HepG2 (cell line): ENCODE data around the gene MAP4K3.

Experiments
- ARID2 ChIP-seq: sonication (generic); formaldehyde crosslinking; IDR thresholded peaks from 2 replicates; pipeline ENCODE4 v1.8.1; 2022; ENCODE audit warnings: mild to moderate bottlenecking, missing genetic modification reagents, borderline replicate concordance
- ARID3A ChIP-seq: IDR thresholded peaks from 2 replicates; pipeline ENCODE4 v1.6.1; 2012; ENCODE audit warnings: low read depth, low read length, improper control_type of control experiment
- CTCF ChIP-seq: sonication (generic); formaldehyde crosslinking; IDR thresholded peaks from 2 replicates; pipeline ENCODE4 v1.5.0; 2020; ENCODE audit warnings: mild to moderate bottlenecking, missing genetic modification reagents, moderate library complexity
- EED ChIP-seq: sonication (generic); formaldehyde crosslinking; IDR thresholded peaks from 2 replicates; pipeline ENCODE4 v1.5.0; 2020; ENCODE audit warnings: mild to moderate bottlenecking, missing genetic modification reagents
- EP300 ChIP-seq, 3 experiments: sonication (generic) in 1 of 3; formaldehyde crosslinking in 1 of 3; IDR thresholded peaks; 2 replicates each; pipeline versions ENCODE4 v1.5.1 to v1.6.1; 2011 to 2020; ENCODE audit warnings: low read depth in 2 of 3, low read length in 2 of 3, borderline replicate concordance in 1 of 3, improper control_type of control experiment in 1 of 3, mild to moderate bottlenecking in 1 of 3, missing genetic modification reagents in 1 of 3, moderate library complexity in 1 of 3
- FOXJ3 ChIP-seq: sonication (generic); formaldehyde crosslinking; IDR thresholded peaks from 2 replicates; pipeline ENCODE4 v1.4.0; 2020; ENCODE audit warnings: missing genetic modification reagents, mild to moderate bottlenecking, borderline replicate concordance
- IRF2 ChIP-seq: IDR thresholded peaks from 2 replicates; pipeline ENCODE4 v1.6.1; 2018; ENCODE audit warnings: missing genetic modification reagents, missing compliant biosample characterization
- NR1H2 ChIP-seq: sonication (generic); formaldehyde crosslinking; IDR thresholded peaks from 2 replicates; pipeline ENCODE4 v1.8.1; 2022; ENCODE audit warnings: low read depth, missing genetic modification reagents, borderline replicate concordance
- POLR2A ChIP-seq, 2 experiments: IDR thresholded peaks; 2 replicates each; pipeline ENCODE4 v1.6.1; 2011; ENCODE audit warnings: low read depth in 2 of 2, low read length in 2 of 2, mild to moderate bottlenecking in 1 of 2, moderate library complexity in 1 of 2; ENCODE audit not compliant: insufficient read depth in 1 of 2
- ZNF10 ChIP-seq: sonication (generic); formaldehyde crosslinking; IDR thresholded peaks from 2 replicates; pipeline ENCODE4 v1.4.0; 2020; ENCODE audit warnings: mild to moderate bottlenecking, low read depth, missing genetic modification reagents, borderline replicate concordance
- ZNF260 ChIP-seq: sonication (generic); formaldehyde crosslinking; IDR thresholded peaks from 2 replicates; pipeline ENCODE4 v1.4.0; 2020; ENCODE audit warnings: missing genetic modification reagents, low read depth, mild to moderate bottlenecking, borderline replicate concordance

GRCh38 chr2:39335930-39336329, 101.2 kb downstream of the MAP4K3 start:
- TF ChIP-seq FOXJ3: no peak
- TF ChIP-seq NR1H2: no peak
- TF ChIP-seq ARID2: no peak
- no peak for TF ChIP-seq POLR2A (IDR thresholded peaks at IDR 0.05; ENCODE audit: insufficient read depth in 1 of 2, low read depth in 2 of 2, low read length in 2 of 2)
- TF ChIP-seq ZNF260: no peak
- no peak for TF ChIP-seq IRF2 (CRISPR knock-in tag)
- no peak for TF ChIP-seq CTCF (CRISPR knock-in tag)
- TF ChIP-seq EP300 (IDR thresholded peaks at IDR 0.05; ENCODE audit: low read depth in 2 of 2, low read length in 2 of 2): no peak
- TF ChIP-seq EP300 (CRISPR knock-in tag; IDR thresholded peaks at IDR 0.05; ENCODE audit: borderline replicate concordance): no peak
- TF ChIP-seq ARID3A: no peak
- TF ChIP-seq ZNF10: no peak
- no peak for TF ChIP-seq EED (CRISPR knock-in tag)
